ENCODE results near the gene MYT1. TPM values are rescaled to one million over a fixed set of nuclear protein-coding genes. Genes with fewer than 3 reads are reported as not detected.

Gene MYT1
- total and polyA plus RNA-seq, 9 of the 15 experiments (the other 6 are each of a cell fraction or from before 2014, with no cell fraction given) = 0.02 to 0.12 (median 0.06) TPM; not detected in 4

DNA sequence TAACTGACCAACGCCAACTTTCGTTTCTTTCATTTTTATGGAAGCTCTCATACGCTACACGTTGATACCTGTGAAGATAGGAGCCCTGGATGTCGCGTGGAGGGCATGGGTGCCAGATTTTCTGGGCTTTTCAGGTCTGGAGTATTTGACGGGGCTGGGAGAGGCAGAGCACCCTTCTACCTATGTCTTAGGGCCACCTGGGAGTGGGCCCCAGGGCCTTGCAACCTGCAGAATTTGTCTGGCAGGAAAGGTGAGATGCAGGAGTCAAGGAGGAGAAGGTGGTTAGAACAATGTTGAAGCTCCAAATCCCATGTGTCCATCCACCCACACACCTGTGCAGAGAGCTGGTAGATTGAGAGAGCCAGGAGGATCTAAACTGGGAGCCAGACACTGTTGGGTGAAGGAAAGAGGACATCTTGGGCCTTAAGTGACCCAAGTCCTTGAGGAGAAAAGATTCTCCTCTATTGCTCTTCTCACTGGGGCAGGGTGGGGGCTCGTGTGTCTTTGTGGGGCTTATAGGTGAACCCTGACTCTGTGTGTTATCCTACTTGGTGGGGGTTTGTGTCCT lies 63.9 kb downstream of the MYT1 start:
- no peak overlapping the region for H3K27ac ChIP-seq (ENCODE audit: extremely low read depth, low read depth, low read length)
- H3K4me1 ChIP-seq (replicated peaks in 1 of 2; ENCODE audit: control insufficient read depth in 2 of 2, insufficient read depth in 2 of 2, low read length in 2 of 2) = peaks cover 15 to 50% of the 10 kb centered on the region in 2 experiments; a peak in 4 of 5 replicates
- DNase-seq (ENCODE audit: extremely low read depth in 1 of 4, low spot score in 3 of 4) = no peak
- no peak overlapping the region for H2AFZ ChIP-seq (ENCODE audit: low read depth, low read length)
- ChIA-PET POLR2A (interaction anchor here (0.6 to 1.3 kb wide), 5 partner anchors 9 to 708 kb away, joined by 3 to 4 read pairs (median 4); partner anchors contain the start of gene PPDPF), CTCF (ENCODE audit: low intra/inter-chr PET ratio) (no interaction called here)
- H3K9ac ChIP-seq (ENCODE audit: insufficient read depth in 1 of 2, low read depth in 2 of 2, low read length in 2 of 2) = no peak overlapping the region
- ATAC-seq = no peak
- 12% methylated on average over 8 of the region's 8 CpGs for WGBS (ENCODE audit: insufficient coverage, low coverage, missing lambda C conversion rate)
- no peaks in the 10 kb centered on the region for H3K9me3 ChIP-seq (replicated peaks; ENCODE audit: control insufficient read depth, insufficient read depth, low read depth, low read length)
- no peak overlapping the region for H3K4me2 ChIP-seq (ENCODE audit: insufficient read depth, low read length)
- TF ChIP-seq MTA2 (IDR thresholded peaks at IDR 0.05; ENCODE audit: low read depth) (no peak), TAF1 (IDR thresholded peaks at IDR 0.05; ENCODE audit: control insufficient read depth, extremely low read depth, insufficient read depth, low read length, severe bottlenecking) (no peak), YY1 (IDR thresholded peaks at IDR 0.05; ENCODE audit: borderline replicate concordance in 1 of 3, control insufficient read depth in 1 of 3, extremely low read depth in 1 of 3, insufficient read depth in 3 of 3, insufficient read length in 1 of 3, insufficient replicate concordance in 2 of 3, low read depth in 1 of 3, low read length in 2 of 3) (no peak), U2AF1 (optimal IDR thresholded peaks at IDR 0.05; ENCODE audit: low read depth, low read length) (no peak)
- TF ChIP-seq, protein P1, sequence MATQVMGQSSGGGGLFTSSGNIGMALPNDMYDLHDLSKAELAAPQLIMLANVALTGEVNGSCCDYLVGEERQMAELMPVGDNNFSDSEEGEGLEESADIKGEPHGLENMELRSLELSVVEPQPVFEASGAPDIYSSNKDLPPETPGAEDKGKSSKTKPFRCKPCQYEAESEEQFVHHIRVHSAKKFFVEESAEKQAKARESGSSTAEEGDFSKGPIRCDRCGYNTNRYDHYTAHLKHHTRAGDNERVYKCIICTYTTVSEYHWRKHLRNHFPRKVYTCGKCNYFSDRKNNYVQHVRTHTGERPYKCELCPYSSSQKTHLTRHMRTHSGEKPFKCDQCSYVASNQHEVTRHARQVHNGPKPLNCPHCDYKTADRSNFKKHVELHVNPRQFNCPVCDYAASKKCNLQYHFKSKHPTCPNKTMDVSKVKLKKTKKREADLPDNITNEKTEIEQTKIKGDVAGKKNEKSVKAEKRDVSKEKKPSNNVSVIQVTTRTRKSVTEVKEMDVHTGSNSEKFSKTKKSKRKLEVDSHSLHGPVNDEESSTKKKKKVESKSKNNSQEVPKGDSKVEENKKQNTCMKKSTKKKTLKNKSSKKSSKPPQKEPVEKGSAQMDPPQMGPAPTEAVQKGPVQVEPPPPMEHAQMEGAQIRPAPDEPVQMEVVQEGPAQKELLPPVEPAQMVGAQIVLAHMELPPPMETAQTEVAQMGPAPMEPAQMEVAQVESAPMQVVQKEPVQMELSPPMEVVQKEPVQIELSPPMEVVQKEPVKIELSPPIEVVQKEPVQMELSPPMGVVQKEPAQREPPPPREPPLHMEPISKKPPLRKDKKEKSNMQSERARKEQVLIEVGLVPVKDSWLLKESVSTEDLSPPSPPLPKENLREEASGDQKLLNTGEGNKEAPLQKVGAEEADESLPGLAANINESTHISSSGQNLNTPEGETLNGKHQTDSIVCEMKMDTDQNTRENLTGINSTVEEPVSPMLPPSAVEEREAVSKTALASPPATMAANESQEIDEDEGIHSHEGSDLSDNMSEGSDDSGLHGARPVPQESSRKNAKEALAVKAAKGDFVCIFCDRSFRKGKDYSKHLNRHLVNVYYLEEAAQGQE (IDR thresholded peaks at IDR 0.05; ENCODE audit: borderline replicate concordance) = no peak
- TF ChIP-seq, protein P1 (CRISPR knock-in tag; IDR thresholded peaks at IDR 0.05; ENCODE audit: low read depth) = no peak
- FAIRE-seq = no peak
- peaks cover 9% of the 10 kb centered on the region for H3K9me1 ChIP-seq (ENCODE audit: control insufficient read depth, insufficient read depth, low read length)
- H3K36me3 ChIP-seq (ENCODE audit: control insufficient read depth, insufficient read depth, low read length) = no peaks in the 10 kb centered on the region
- in situ Hi-C loops (cut with MboI) = no loop called here
- peaks cover 8 to 39% of the 10 kb centered on the region in 2 experiments; a peak in 3 of 5 replicates for H3K27me3 ChIP-seq (ENCODE audit: control insufficient read depth in 2 of 2, insufficient read depth in 2 of 2, low read length in 2 of 2)
- no peak overlapping the region for H3K4me3 ChIP-seq
- peaks cover 3% of the 10 kb centered on the region for H4K20me1 ChIP-seq (replicated peaks; ENCODE audit: control insufficient read depth, insufficient read depth, low read length)
- no peaks in the 10 kb centered on the region for H3K79me2 ChIP-seq (ENCODE audit: control insufficient read depth, insufficient read depth, low read length)
- intact Hi-C loops (cut with micrococcal nuclease) = no loop called here
- BruUV-seq (replicated peaks) = no TSS peak
